Stimulated activated naive B cell treated with anti-CD40 and anti-IgM and Interleukin-4, amounts not matched to agents 10 μg/mL and 1 μg/mL and 100 μg/mL, for 72 hours (primary cell): ENCODE results near the gene CLDN5.

Experiments
- ATAC-seq, 2 donors: fragments of 150-1000 bp; cut with Tn5 transposase; replicated peaks; 2 replicates each; pipeline ENCODE4 v1.10.0; 2021; ENCODE audit warnings: moderate library complexity in 1 of 2
- DNase-seq: peaks from one replicate; pipeline ENCODE4 v3.0.0; 2021
- H3K27ac Mint-ChIP-seq: one replicate; pipeline ENCODE4 v1.8.0; 2022; ENCODE audit warnings: mild to moderate bottlenecking, mixed read lengths
- H3K27me3 Mint-ChIP-seq, 2 donors: one replicate each; pipeline ENCODE4 v1.8.0; 2022; ENCODE audit warnings: mixed read lengths in 2 of 2
- H3K36me3 Mint-ChIP-seq, 2 donors: one replicate each; pipeline ENCODE4 v1.8.0; 2022; ENCODE audit warnings: mixed read lengths in 2 of 2, mild to moderate bottlenecking in 1 of 2
- H3K4me1 Mint-ChIP-seq, 2 donors: one replicate each; pipeline ENCODE4 v1.8.0; 2022; ENCODE audit warnings: mixed read lengths in 2 of 2, mild to moderate bottlenecking in 1 of 2
- H3K4me3 Mint-ChIP-seq, 2 donors: one replicate each; pipeline ENCODE4 v1.8.0; 2022; ENCODE audit warnings: mild to moderate bottlenecking in 2 of 2, mixed read lengths in 2 of 2, moderate library complexity in 1 of 2
- H3K9me3 Mint-ChIP-seq, 2 donors: one replicate each; pipeline ENCODE4 v1.8.0; 2022; ENCODE audit warnings: mixed read lengths in 2 of 2, mild to moderate bottlenecking in 1 of 2

The CLDN5 gene

GRCh38 chr22:19509923-19510322 is 14.3 kb downstream of the CLDN5 start:
- Mint-ChIP-seq H3K9me3 (peaks cover 5% of the 10 kb centered on the region in 2 donors), H3K27ac (no peak overlapping the region), H3K4me1 (peaks cover 6 to 8% of the 10 kb centered on the region in 2 donors), H3K4me3 (no peak overlapping the region), H3K36me3 (peaks cover 25 to 28% of the 10 kb centered on the region in 2 donors), H3K27me3 (no peaks in the 10 kb centered on the region)
- ATAC-seq (no peak), DNase-seq (no peak)

DNA sequence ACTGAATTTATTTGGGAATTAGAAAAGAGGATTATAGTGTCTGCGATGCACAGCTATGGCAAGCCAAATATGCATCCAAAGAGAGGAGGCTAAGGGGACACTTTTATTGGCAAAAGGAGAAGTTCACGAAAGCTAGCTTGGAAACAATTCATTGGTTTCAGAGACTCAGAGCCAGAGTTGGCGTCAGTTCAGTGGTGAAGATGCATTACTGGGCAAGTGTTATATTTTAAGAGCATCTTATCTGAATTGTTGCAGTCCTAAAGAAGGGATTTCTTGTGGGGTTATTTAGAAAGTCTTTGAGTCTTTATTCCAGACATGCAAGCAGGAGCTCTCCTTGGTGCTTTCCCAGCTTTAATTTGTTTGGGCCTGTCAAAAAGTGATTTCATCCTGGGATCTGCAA is 15.0 kb downstream of the CLDN5 start:
- Mint-ChIP-seq H3K27ac (no peak overlapping the region), H3K4me3 (no peak overlapping the region), H3K4me1 (peaks cover 6 to 8% of the 10 kb centered on the region in 2 donors), H3K36me3 (peaks cover 20% of the 10 kb centered on the region in 2 donors), H3K9me3 (peaks cover 5% of the 10 kb centered on the region in 2 donors), H3K27me3 (no peaks in the 10 kb centered on the region)
- DNase-seq (no peak), ATAC-seq (no peak)

GRCh38 chr22:19508024-19508776 is 16.0 kb downstream of the CLDN5 start:
- Mint-ChIP-seq H3K4me3 (no peak overlapping the region), H3K9me3 (no peaks in the 10 kb centered on the region), H3K36me3 (peaks cover 11 to 12% of the 10 kb centered on the region in 2 donors), H3K4me1 (peaks cover 6 to 8% of the 10 kb centered on the region in 2 donors), H3K27me3 (no peaks in the 10 kb centered on the region), H3K27ac (no peak overlapping the region)
- no peak for DNase-seq
- no peak for ATAC-seq

- H3K27ac Mint-ChIP-seq: no peak overlapping the region
- DNase-seq: no peak
Measured at GRCh38 chr22:19507534-19507861, 16.7 kb downstream of the CLDN5 start.

DNA sequence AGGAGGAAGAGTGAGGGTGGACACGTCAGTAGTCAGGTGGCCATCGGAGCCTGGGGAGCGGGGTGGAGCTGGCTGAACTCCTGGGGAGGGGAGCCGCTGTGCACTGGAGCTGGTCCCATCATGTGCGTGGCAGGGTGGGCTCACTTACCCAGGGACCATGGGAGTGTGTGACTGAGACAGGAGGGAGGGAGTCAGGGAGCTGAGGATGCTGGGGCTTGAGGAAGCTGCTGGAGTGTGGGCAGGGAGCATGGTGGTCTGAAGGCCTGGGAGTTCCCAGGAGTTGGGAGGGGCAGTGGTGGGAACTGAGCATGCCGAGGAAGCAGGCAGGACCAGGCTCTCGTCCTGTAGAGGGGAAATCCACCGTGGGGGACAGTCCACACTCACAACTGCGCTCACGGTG is 18.0 kb downstream of the CLDN5 start:
- Mint-ChIP-seq H3K9me3 (no peaks in the 10 kb centered on the region), H3K27ac (no peak overlapping the region), H3K4me3 (no peak overlapping the region), H3K27me3 (no peaks in the 10 kb centered on the region), H3K4me1 (peaks cover 6 to 8% of the 10 kb centered on the region in 2 donors), H3K36me3 (peaks cover 9 to 11% of the 10 kb centered on the region in 2 donors)
- no peak for ATAC-seq
- no peak for DNase-seq

More at GRCh38 chr22:19507534-19507861, 16.7 kb downstream of the CLDN5 start:
- Mint-ChIP-seq H3K4me1 (peaks cover 6 to 8% of the 10 kb centered on the region in 2 donors), H3K9me3 (no peaks in the 10 kb centered on the region), H3K4me3 (no peak overlapping the region), H3K27me3 (no peaks in the 10 kb centered on the region), H3K36me3 (peaks cover 9 to 11% of the 10 kb centered on the region in 2 donors)
- no peak for ATAC-seq

GRCh38 chr22:19505735-19506126 is 18.5 kb downstream of the CLDN5 start:
- ATAC-seq: no peak
- no peaks in the 10 kb centered on the region for H3K27me3 Mint-ChIP-seq
- peaks cover 6 to 8% of the 10 kb centered on the region in 2 donors for H3K4me1 Mint-ChIP-seq
- peaks cover 9 to 11% of the 10 kb centered on the region in 2 donors for H3K36me3 Mint-ChIP-seq
- no peaks in the 10 kb centered on the region for H3K9me3 Mint-ChIP-seq
- no peak for DNase-seq
- no peak overlapping the region for H3K4me3 Mint-ChIP-seq
- H3K27ac Mint-ChIP-seq: no peak overlapping the region

GRCh38 chr22:19504900-19505734 is 19.1 kb downstream of the CLDN5 start:
- Mint-ChIP-seq H3K9me3 (no peaks in the 10 kb centered on the region), H3K4me3 (no peak overlapping the region), H3K27me3 (no peaks in the 10 kb centered on the region), H3K36me3 (peaks cover 9 to 11% of the 10 kb centered on the region in 2 donors), H3K4me1 (peaks cover 6 to 8% of the 10 kb centered on the region in 2 donors), H3K27ac (no peak overlapping the region)
- DNase-seq (no peak), ATAC-seq (no peak)

DNA sequence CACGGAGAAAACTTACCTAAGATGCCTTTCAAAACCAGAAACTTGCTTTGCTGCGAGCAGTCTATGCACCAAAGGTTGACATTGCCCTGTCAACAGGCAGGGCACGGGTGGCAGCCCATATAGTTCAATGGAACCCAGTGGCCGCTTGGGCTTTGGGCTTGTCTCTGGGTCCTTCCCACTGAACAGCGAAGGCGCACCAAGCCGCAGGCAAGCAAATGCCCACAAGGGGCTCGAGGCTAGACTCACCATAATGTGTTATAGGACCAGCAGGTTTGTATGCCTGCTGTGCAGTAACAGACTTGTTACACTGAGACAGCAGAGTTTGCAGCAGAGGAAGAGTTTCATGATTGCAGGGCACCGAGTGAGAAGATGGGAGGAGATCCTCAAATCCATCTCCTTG is 20.3 kb downstream of the CLDN5 start:
- no peaks in the 10 kb centered on the region for H3K9me3 Mint-ChIP-seq
- peaks cover 10 to 11% of the 10 kb centered on the region in 2 donors for H3K36me3 Mint-ChIP-seq
- H3K27me3 Mint-ChIP-seq: no peaks in the 10 kb centered on the region
- DNase-seq (no peak), ATAC-seq (peak in 1 of 2 donors; percentile 26)
- H3K4me1 Mint-ChIP-seq: peaks cover 6 to 8% of the 10 kb centered on the region in 2 donors
- no peak overlapping the region for H3K4me3 Mint-ChIP-seq
- no peak overlapping the region for H3K27ac Mint-ChIP-seq

DNA sequence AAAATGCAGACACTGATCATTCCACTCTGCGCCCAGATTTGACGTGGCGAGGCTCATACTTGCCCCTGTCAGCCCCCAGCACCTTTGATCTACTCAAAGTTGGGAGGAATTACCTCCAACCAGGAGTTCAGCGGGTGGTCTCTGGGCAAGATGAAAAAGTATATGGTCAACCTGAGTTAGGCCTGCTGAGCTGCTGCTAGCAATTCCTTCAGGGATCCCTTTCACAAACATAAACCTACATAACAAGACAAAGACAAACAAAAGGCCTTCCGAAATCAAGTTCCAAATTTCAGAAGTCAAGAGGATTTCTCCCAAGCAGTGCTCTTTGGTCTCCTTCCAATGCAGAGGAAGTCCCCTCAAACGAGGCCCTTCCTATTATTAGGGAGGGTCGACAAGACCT is 20.8 kb downstream of the CLDN5 start:
- H3K27ac Mint-ChIP-seq: no peak overlapping the region
- H3K4me1 Mint-ChIP-seq: peaks cover 6 to 8% of the 10 kb centered on the region in 2 donors
- no peak for ATAC-seq

GRCh38 chr22:19501897-19502447 is 22.2 kb downstream of the CLDN5 start:
- H3K36me3 Mint-ChIP-seq: peaks cover 13 to 15% of the 10 kb centered on the region in 2 donors
- H3K9me3 Mint-ChIP-seq: no peaks in the 10 kb centered on the region
- ATAC-seq: no peak
- H3K27me3 Mint-ChIP-seq: no peaks in the 10 kb centered on the region
- no peak overlapping the region for H3K27ac Mint-ChIP-seq
- H3K4me3 Mint-ChIP-seq: no peak overlapping the region
- H3K4me1 Mint-ChIP-seq: peaks cover 6 to 8% of the 10 kb centered on the region in 2 donors
- DNase-seq: no peak

More for the DNA sequence above, 20.8 kb downstream of the CLDN5 start:
- no peak for DNase-seq
- Mint-ChIP-seq H3K4me3 (no peak overlapping the region), H3K9me3 (no peaks in the 10 kb centered on the region), H3K27me3 (no peaks in the 10 kb centered on the region), H3K36me3 (peaks cover 10 to 11% of the 10 kb centered on the region in 2 donors)

DNA sequence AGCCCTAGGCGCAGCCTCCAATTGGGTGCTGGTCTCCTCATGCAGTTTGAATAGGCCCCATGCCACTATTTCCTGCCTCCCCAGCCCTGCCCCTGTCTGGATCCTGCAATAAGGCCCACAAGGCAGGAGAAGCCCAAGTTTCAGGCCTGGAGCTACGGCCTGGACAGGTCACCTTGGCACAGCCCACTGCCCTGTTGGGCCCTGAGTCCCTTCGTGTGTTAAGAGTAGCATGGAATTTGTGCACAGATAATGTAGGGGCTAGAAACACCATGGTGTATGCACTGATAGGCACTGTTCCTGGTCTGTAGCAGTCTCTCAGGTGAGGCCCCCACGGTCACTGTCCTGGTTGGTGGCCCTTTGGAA is 24.3 kb downstream of the CLDN5 start:
- Mint-ChIP-seq H3K9me3 (no peaks in the 10 kb centered on the region), H3K4me3 (no peak overlapping the region), H3K27me3 (no peaks in the 10 kb centered on the region), H3K4me1 (no peaks in the 10 kb centered on the region), H3K27ac (no peak overlapping the region), H3K36me3 (peaks cover 4 to 5% of the 10 kb centered on the region in 2 donors)
- DNase-seq (no peak), ATAC-seq (no peak)

- Mint-ChIP-seq H3K36me3 (peaks cover 4 to 8% of the 10 kb centered on the region in 2 donors), H3K27ac (no peak overlapping the region), H3K9me3 (no peaks in the 10 kb centered on the region), H3K4me3 (no peak overlapping the region), H3K27me3 (no peaks in the 10 kb centered on the region), H3K4me1 (no peaks in the 10 kb centered on the region)
- DNase-seq (no peak), ATAC-seq (no peak)
Measured at GRCh38 chr22:19499236-19499879, 24.9 kb downstream of the CLDN5 start.

DNA sequence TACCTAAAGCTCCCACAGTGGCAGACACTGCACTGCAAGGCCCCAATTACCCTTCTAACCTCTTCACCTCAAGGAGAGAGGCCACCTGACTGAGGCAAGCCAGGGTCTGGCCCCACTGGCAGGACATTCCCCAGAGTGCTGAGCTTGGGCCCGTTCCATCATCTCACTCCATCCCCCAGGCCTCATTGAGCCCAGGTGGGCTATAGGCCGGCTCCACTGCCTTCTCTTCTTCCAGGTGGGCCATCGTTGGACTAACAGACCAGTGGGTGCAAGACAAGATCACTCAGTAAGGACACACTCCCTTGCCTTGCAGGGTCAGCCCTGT is 25.4 kb downstream of the CLDN5 start:
- no peaks in the 10 kb centered on the region for H3K4me1 Mint-ChIP-seq
- no peak overlapping the region for H3K4me3 Mint-ChIP-seq
- DNase-seq: no peak
- H3K36me3 Mint-ChIP-seq: peaks cover 4 to 8% of the 10 kb centered on the region in 2 donors
- H3K27me3 Mint-ChIP-seq: no peaks in the 10 kb centered on the region
- H3K27ac Mint-ChIP-seq: no peak overlapping the region
- no peaks in the 10 kb centered on the region for H3K9me3 Mint-ChIP-seq
- no peak for ATAC-seq

DNA sequence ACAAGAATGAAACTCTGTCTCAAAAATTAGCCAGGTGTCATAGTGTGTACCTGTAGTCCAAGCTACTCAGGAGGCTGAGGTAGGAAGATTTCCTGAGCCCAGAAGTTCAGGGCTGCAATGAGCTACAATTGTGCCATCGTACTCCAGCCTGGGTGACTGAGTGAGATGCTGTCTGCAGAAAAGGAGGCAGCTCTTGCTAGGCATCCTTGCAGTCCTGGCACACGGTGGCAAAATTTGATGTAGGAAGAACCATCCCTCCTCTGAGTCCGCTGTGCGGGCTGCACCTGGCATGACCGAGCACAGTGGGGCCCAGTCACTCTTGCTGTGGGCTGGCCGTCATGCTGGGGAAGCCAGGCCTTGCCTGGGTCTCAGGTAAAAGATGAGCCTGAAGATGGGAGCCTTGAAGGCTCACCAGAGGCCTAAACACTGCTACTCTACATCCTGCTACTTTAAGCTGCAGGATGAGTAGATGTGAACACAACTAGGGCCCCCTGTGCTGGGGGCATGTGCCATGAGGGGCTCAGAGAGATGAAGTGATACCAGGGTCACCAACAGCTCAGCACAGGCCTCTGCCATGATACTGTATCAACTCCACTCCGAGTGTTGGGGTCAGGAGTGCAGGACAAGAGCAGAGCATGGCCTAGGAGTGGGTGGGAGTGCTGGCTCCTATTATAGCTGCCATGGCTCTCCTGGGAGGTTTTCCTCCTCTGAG is 25.9 kb downstream of the CLDN5 start:
- H3K9me3 Mint-ChIP-seq: no peaks in the 10 kb centered on the region
- no peak overlapping the region for H3K4me3 Mint-ChIP-seq
- no peaks in the 10 kb centered on the region for H3K27me3 Mint-ChIP-seq
- peaks cover 4 to 8% of the 10 kb centered on the region in 2 donors for H3K36me3 Mint-ChIP-seq
- no peaks in the 10 kb centered on the region for H3K4me1 Mint-ChIP-seq
- DNase-seq: no peak
- ATAC-seq: no peak
- no peak overlapping the region for H3K27ac Mint-ChIP-seq
